Measurements from ENCODE around the gene GPC5. TPM values are rescaled to one million over a fixed set of nuclear protein-coding genes. Genes with fewer than 3 reads are reported as not detected.
A peak's percentile ranks its signal among the peaks of the same experiment; 100 is the strongest.

Gene GPC5
- total and polyA plus RNA-seq, 2 of the 13 experiments (the other 11 are each of a cell fraction or from before 2014, with no cell fraction given) = 0.02 to 0.07 TPM

DNA sequence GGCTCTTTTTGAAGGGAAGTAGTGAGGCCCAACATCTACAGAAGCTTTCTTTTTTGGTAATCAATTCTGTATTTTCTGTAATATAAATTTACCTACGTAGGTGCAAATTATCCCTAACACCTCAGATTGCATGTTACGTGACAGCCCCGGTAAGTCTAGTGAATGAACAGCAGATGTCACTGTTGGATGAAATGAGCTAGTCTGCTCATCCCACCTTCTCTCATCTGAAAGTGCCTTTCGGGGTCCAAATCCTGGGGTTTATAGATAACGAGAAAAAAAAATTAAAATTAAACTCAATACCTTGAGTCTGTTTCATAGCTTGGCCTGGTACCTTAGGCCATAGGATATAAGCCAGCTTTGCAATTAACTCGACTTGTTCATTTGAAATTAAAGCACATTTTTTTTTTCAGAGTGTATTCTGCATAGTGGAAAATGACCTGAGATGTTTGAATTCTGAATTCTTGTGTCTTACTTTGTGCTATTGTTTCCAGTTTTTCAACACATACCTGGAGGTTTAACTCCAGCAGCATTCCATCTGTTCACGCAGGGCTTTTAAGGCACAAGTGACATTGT lies 548.2 kb downstream of the GPC5 start:
- Histone ChIP-seq H3K27me3 (ENCODE audit: control insufficient read depth in 1 of 2, insufficient read depth in 2 of 2, low read length in 2 of 2) (no peaks in the 10 kb centered on the region), H3K79me2 (ENCODE audit: insufficient read depth, low read length) (no peaks in the 10 kb centered on the region), H3K36me3 (replicated peaks in 1 of 2; ENCODE audit: control insufficient read depth in 1 of 2, insufficient read depth in 2 of 2, low read length in 2 of 2) (no peaks in the 10 kb centered on the region), H3K9ac (ENCODE audit: insufficient read depth, low read depth, low read length) (no peak overlapping the region), H2AFZ (ENCODE audit: low read length) (no peak overlapping the region), H3K9me3 (ENCODE audit: low read length) (no peaks in the 10 kb centered on the region), H3K4me1 (ENCODE audit: insufficient read depth, low read length) (no peaks in the 10 kb centered on the region), H3K27ac (ENCODE audit: extremely low read length, insufficient read depth, low read length) (no peak overlapping the region), H4K20me1 (ENCODE audit: insufficient read depth, low read length) (no peaks in the 10 kb centered on the region), H3K4me2 (ENCODE audit: low read depth, low read length) (no peak overlapping the region), H3K4me3 (replicated peaks in 1 of 3; ENCODE audit: insufficient read depth in 1 of 3, low read depth in 2 of 3, low read length in 3 of 3) (no peak overlapping the region)
- in situ Hi-C loops (cut with HindIII; ENCODE audit: extremely low pct_ligation_motif_present, low pct_unique_long_range_greater_than_20kb) = no loop called here
- intact Hi-C loops (cut with micrococcal nuclease; ENCODE audit: unreplicated experiment) = loop anchor here (1.0 to 10.0 kb wide), 4 partner anchors 118 to 408 kb away; no protein-coding TSS in a partner anchor
- ChIA-PET CTCF (ENCODE audit: low intra/inter-chr PET ratio, low total read pairs) (interaction anchor here (1.0 to 1.5 kb wide), 2 partner anchors 128 to 197 kb away, joined by 3 to 21 read pairs; no protein-coding TSS in a partner anchor), POLR2A (no interaction called here)
- ATAC-seq (peak; percentile 82), FAIRE-seq (peak; percentile 70), DNase-seq (ENCODE audit: low spot score) (peak; percentile 44)
- 14% methylated on average over 7 of the region's 7 CpGs for WGBS (ENCODE audit: low lambda C conversion rate)
- TF ChIP-seq ZNF138 (CRISPR knock-in tag; IDR thresholded peaks at IDR 0.05; ENCODE audit: low read depth) = no peak
- TF ChIP-seq ZNF547 (CRISPR knock-in tag; IDR thresholded peaks at IDR 0.05) = no peak
- peak; percentile 80 for TF ChIP-seq STAG1 (CRISPR knock-in tag; IDR thresholded peaks at IDR 0.05)
- TF ChIP-seq, protein P1, sequence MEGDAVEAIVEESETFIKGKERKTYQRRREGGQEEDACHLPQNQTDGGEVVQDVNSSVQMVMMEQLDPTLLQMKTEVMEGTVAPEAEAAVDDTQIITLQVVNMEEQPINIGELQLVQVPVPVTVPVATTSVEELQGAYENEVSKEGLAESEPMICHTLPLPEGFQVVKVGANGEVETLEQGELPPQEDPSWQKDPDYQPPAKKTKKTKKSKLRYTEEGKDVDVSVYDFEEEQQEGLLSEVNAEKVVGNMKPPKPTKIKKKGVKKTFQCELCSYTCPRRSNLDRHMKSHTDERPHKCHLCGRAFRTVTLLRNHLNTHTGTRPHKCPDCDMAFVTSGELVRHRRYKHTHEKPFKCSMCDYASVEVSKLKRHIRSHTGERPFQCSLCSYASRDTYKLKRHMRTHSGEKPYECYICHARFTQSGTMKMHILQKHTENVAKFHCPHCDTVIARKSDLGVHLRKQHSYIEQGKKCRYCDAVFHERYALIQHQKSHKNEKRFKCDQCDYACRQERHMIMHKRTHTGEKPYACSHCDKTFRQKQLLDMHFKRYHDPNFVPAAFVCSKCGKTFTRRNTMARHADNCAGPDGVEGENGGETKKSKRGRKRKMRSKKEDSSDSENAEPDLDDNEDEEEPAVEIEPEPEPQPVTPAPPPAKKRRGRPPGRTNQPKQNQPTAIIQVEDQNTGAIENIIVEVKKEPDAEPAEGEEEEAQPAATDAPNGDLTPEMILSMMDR (CRISPR knock-in tag; IDR thresholded peaks at IDR 0.05) = peak; percentile 70
- no peak for TF ChIP-seq MEIS2 (CRISPR knock-in tag; IDR thresholded peaks at IDR 0.05)
- no TSS peak for BruUV-seq (replicated peaks)

DNA sequence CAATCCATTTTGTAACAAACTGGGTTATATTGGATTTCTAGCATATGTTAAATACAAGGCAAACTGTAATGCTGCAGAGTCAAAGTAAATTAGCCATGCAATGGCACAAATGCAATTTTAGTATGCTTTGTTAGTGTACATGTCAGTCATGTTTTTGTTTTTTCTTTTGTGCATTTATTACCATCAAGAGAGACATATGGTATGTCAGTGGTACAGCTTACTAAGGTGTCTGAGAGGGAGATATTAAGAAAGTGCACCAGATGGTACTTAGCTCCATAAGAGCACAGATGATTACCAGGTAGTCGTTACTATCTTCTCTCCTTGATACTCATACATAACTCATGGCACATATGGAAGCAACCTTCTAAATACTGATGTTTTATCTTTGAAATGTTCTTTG lies 550.3 kb downstream of the GPC5 start:
- H3K79me2 ChIP-seq (ENCODE audit: insufficient read depth, low read length) = no peaks in the 10 kb centered on the region
- intact Hi-C loops (cut with micrococcal nuclease; ENCODE audit: unreplicated experiment) = loop anchor here (10.0 kb wide), 2 partner anchors 236 to 406 kb away; no protein-coding TSS in a partner anchor

More for the DNA sequence above, 550.3 kb downstream of the GPC5 start:
- no TSS peak for BruUV-seq (replicated peaks)
- ChIA-PET CTCF (ENCODE audit: low intra/inter-chr PET ratio, low total read pairs) (no interaction called here), POLR2A (no interaction called here)
- Histone ChIP-seq H3K27me3 (ENCODE audit: control insufficient read depth in 1 of 2, insufficient read depth in 2 of 2, low read length in 2 of 2) (no peaks in the 10 kb centered on the region), H3K4me3 (replicated peaks in 1 of 3; ENCODE audit: insufficient read depth in 1 of 3, low read depth in 2 of 3, low read length in 3 of 3) (no peak overlapping the region), H3K4me1 (ENCODE audit: insufficient read depth, low read length) (no peaks in the 10 kb centered on the region), H4K20me1 (ENCODE audit: insufficient read depth, low read length) (no peaks in the 10 kb centered on the region), H3K9me3 (ENCODE audit: low read length) (no peaks in the 10 kb centered on the region), H3K27ac (ENCODE audit: extremely low read length, insufficient read depth, low read length) (no peak overlapping the region), H3K36me3 (replicated peaks in 1 of 2; ENCODE audit: control insufficient read depth in 1 of 2, insufficient read depth in 2 of 2, low read length in 2 of 2) (no peaks in the 10 kb centered on the region), H3K9ac (ENCODE audit: insufficient read depth, low read depth, low read length) (no peak overlapping the region), H3K4me2 (ENCODE audit: low read depth, low read length) (no peak overlapping the region), H2AFZ (ENCODE audit: low read length) (no peak overlapping the region)
- no peak for DNase-seq (ENCODE audit: low spot score)
- FAIRE-seq = no peak
- 0% methylated on average over 1 of the region's 1 CpG for WGBS (ENCODE audit: low lambda C conversion rate)
- in situ Hi-C loops (cut with HindIII; ENCODE audit: extremely low pct_ligation_motif_present, low pct_unique_long_range_greater_than_20kb) = no loop called here
- TF ChIP-seq STAT5B (CRISPR knock-in tag; IDR thresholded peaks at IDR 0.05) = no peak
- no peak for ATAC-seq

All from HepG2 (cell line).